Body of pancreas (tissue), 4 donors: ENCODE data around the gene APCDD1.

Experiments used
- POLR2A ChIP-seq, 3 donors: fragments of 450-650 bp; IDR thresholded peaks; one replicate each; pipeline ENCODE4 v1.6.1; 2016; ENCODE audit warnings: antibody characterized with exemption in 3 of 3, mild to moderate bottlenecking in 2 of 3
- TF ChIP-seq, protein P1 (sequence below), 7 experiments: fragments of 450-650 bp in 4 of 7; fragments of 200-600 bp in 3 of 7; sonication (generic) in 3 of 7; IDR thresholded peaks; one replicate each; pipeline ENCODE4 v1.5.1; 2016 to 2019; ENCODE audit warnings: antibody characterized with exemption in 7 of 7

DNA sequence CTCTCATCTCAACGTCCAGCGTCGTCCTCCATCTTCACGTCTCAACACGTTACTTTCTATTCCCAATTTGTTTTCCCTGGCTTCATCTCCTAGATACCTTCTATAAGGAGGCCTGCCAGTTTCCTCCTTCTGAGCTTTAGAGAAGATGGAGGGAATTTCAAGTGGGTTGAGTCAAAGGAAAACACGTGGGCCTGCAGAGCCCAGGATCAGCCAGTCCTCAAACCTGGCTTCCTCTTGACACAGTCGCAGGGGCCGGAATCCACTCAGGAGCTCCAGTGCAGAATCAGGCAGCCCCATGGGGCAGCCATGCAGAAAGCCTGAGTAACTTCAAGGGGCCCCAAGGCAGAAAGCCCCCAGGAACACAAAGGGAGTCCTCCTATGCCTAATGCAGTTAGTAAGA lies 14.5 kb upstream of the APCDD1 start:
- TF ChIP-seq POLR2A (IDR thresholded peaks at IDR 0.05) = no peak
- TF ChIP-seq, protein P1, sequence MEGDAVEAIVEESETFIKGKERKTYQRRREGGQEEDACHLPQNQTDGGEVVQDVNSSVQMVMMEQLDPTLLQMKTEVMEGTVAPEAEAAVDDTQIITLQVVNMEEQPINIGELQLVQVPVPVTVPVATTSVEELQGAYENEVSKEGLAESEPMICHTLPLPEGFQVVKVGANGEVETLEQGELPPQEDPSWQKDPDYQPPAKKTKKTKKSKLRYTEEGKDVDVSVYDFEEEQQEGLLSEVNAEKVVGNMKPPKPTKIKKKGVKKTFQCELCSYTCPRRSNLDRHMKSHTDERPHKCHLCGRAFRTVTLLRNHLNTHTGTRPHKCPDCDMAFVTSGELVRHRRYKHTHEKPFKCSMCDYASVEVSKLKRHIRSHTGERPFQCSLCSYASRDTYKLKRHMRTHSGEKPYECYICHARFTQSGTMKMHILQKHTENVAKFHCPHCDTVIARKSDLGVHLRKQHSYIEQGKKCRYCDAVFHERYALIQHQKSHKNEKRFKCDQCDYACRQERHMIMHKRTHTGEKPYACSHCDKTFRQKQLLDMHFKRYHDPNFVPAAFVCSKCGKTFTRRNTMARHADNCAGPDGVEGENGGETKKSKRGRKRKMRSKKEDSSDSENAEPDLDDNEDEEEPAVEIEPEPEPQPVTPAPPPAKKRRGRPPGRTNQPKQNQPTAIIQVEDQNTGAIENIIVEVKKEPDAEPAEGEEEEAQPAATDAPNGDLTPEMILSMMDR (IDR thresholded peaks at IDR 0.05) = no peak
